Astrocyte (in vitro differentiated cells and primary cell): Measurements from ENCODE around the gene CPED1. TPM values are rescaled to one million over a fixed set of nuclear protein-coding genes. Genes with fewer than 3 reads are reported as not detected.

Experiments
- DNase-seq: peaks from one replicate; pipeline ENCODE4 v3.0.0-alpha.2; 2010; ENCODE audit warnings: low read depth
- FAIRE-seq: peaks from 2 replicates; lab custom pipeline; 2011; peaks lifted over from hg19 to GRCh38; lab: Jason Lieb, UNC
- H2AFZ ChIP-seq: 2 replicates; pipeline ENCODE4 v1.6.0; 2012; ENCODE audit warnings: low read depth, low read length, inconsistent platforms
- H3K27ac ChIP-seq: 2 replicates; pipeline ENCODE4 v1.5.1; 2011; ENCODE audit warnings: low read depth, low read length, inconsistent platforms
- H3K27me3 ChIP-seq: 2 replicates; pipeline ENCODE4 v1.6.0; 2011; ENCODE audit warnings: low read length, inconsistent platforms; ENCODE audit not compliant: insufficient read depth
- H3K36me3 ChIP-seq: 2 replicates; pipeline ENCODE4 v1.5.1; 2011; ENCODE audit warnings: low read length, inconsistent platforms; ENCODE audit not compliant: insufficient read depth
- H3K4me1 ChIP-seq: 2 replicates; pipeline ENCODE4 v1.5.1; 2011; ENCODE audit warnings: low read length, inconsistent platforms; ENCODE audit not compliant: insufficient read depth
- H3K4me2 ChIP-seq: 2 replicates; pipeline ENCODE4 v1.6.0; 2012; ENCODE audit warnings: low read length, inconsistent platforms
- H3K4me3 ChIP-seq: 2 replicates; pipeline ENCODE4 v1.5.1; 2011; ENCODE audit warnings: low read depth, mild to moderate bottlenecking, low read length, inconsistent platforms; ENCODE audit not compliant: insufficient read depth
- H3K79me2 ChIP-seq: 2 replicates; pipeline ENCODE4 v1.6.0; 2012; ENCODE audit warnings: mild to moderate bottlenecking, low read length, inconsistent platforms; ENCODE audit not compliant: insufficient read depth
- H3K9ac ChIP-seq: 2 replicates; pipeline ENCODE4 v1.6.0; 2012; ENCODE audit warnings: mild to moderate bottlenecking, low read length, inconsistent platforms
- H3K9me3 ChIP-seq: 2 replicates; pipeline ENCODE4 v1.5.1; 2012; ENCODE audit warnings: low read depth, mild to moderate bottlenecking, low read length, inconsistent platforms; ENCODE audit not compliant: insufficient read depth
- H4K20me1 ChIP-seq: 2 replicates; pipeline ENCODE4 v1.6.0; 2012; ENCODE audit warnings: low read length, inconsistent platforms; ENCODE audit not compliant: insufficient read depth
- H3K27ac Mint-ChIP-seq: one replicate; pipeline ENCODE4 v1.8.0; 2021; ENCODE audit warnings: mild to moderate bottlenecking, mixed read lengths; ENCODE audit not compliant: unreplicated experiment
- H3K27me3 Mint-ChIP-seq: one replicate; pipeline ENCODE4 v1.8.0; 2021; ENCODE audit warnings: low read depth, mixed read lengths; ENCODE audit not compliant: unreplicated experiment
- H3K36me3 Mint-ChIP-seq: one replicate; pipeline ENCODE4 v1.8.0; 2021; ENCODE audit warnings: low read depth, mixed read lengths; ENCODE audit not compliant: unreplicated experiment
- H3K4me1 Mint-ChIP-seq: one replicate; pipeline ENCODE4 v1.8.0; 2021; ENCODE audit warnings: low read depth, mixed read lengths; ENCODE audit not compliant: unreplicated experiment
- H3K4me3 Mint-ChIP-seq: one replicate; pipeline ENCODE4 v1.8.0; 2021; ENCODE audit warnings: mild to moderate bottlenecking, moderate library complexity, mixed read lengths; ENCODE audit not compliant: unreplicated experiment
- H3K9me3 Mint-ChIP-seq: one replicate; pipeline ENCODE4 v1.8.0; 2021; ENCODE audit warnings: mild to moderate bottlenecking, mixed read lengths; ENCODE audit not compliant: unreplicated experiment
- EZH2 ChIP-seq: IDR thresholded peaks from 2 replicates; pipeline ENCODE4 v1.6.1; 2012; ENCODE audit warnings: mild to moderate bottlenecking, low read length, inconsistent platforms; ENCODE audit not compliant: insufficient read depth
- total RNA-seq: library from RNA; stranded (reverse); gene quantifications from 2 replicates; pipeline ENCODE4 v1.2.1, GENCODE V29; 2021
- TF ChIP-seq, protein P1 (sequence below): IDR thresholded peaks from 2 replicates; pipeline ENCODE4 v1.5.1; 2011; ENCODE audit warnings: low read depth, mild to moderate bottlenecking, inconsistent platforms, low read length, moderate library complexity; ENCODE audit not compliant: insufficient read depth

The CPED1 gene
- total RNA-seq, 1 donor from 2014 or later: 6.1 TPM

DNA sequence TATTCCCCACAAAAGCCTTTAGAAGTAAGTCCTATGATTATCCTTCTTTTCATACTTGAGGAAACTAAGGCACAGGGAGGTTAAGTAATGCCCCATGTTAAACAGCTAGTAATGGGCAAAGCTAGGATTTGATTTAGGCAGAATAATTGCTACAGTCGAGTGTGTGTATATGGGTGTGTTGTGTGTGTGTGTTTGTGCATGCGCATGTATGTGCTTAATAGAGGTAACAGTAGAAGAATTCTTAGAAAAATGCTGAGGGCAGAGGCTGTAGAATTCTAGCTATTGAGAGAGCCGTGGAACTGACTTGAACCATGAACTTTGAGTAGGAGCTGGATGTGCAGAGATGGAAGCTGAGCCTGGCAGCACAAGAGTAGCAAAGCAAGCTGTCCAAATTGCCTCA is 208.9 kb downstream of the CPED1 start:
- Mint-ChIP-seq H3K36me3 (no peaks in the 10 kb centered on the region), H3K4me1 (peaks cover 8% of the 10 kb centered on the region), H3K9me3 (no peaks in the 10 kb centered on the region), H3K27ac (no peak overlapping the region), H3K27me3 (peaks cover 2% of the 10 kb centered on the region), H3K4me3 (no peak overlapping the region)
- Histone ChIP-seq H3K4me2 (no peak overlapping the region), H3K27me3 (no peaks in the 10 kb centered on the region), H4K20me1 (no peaks in the 10 kb centered on the region), H3K4me1 (no peaks in the 10 kb centered on the region), H2AFZ (no peak overlapping the region), H3K79me2 (no peaks in the 10 kb centered on the region), H3K27ac (no peak overlapping the region), H3K9ac (no peak overlapping the region), H3K36me3 (no peaks in the 10 kb centered on the region), H3K9me3 (no peaks in the 10 kb centered on the region), H3K4me3 (no peak overlapping the region)
- DNase-seq (no peak), FAIRE-seq (no peak)
- TF ChIP-seq, protein P1, sequence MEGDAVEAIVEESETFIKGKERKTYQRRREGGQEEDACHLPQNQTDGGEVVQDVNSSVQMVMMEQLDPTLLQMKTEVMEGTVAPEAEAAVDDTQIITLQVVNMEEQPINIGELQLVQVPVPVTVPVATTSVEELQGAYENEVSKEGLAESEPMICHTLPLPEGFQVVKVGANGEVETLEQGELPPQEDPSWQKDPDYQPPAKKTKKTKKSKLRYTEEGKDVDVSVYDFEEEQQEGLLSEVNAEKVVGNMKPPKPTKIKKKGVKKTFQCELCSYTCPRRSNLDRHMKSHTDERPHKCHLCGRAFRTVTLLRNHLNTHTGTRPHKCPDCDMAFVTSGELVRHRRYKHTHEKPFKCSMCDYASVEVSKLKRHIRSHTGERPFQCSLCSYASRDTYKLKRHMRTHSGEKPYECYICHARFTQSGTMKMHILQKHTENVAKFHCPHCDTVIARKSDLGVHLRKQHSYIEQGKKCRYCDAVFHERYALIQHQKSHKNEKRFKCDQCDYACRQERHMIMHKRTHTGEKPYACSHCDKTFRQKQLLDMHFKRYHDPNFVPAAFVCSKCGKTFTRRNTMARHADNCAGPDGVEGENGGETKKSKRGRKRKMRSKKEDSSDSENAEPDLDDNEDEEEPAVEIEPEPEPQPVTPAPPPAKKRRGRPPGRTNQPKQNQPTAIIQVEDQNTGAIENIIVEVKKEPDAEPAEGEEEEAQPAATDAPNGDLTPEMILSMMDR: no peak
- no peak for TF ChIP-seq EZH2

DNA sequence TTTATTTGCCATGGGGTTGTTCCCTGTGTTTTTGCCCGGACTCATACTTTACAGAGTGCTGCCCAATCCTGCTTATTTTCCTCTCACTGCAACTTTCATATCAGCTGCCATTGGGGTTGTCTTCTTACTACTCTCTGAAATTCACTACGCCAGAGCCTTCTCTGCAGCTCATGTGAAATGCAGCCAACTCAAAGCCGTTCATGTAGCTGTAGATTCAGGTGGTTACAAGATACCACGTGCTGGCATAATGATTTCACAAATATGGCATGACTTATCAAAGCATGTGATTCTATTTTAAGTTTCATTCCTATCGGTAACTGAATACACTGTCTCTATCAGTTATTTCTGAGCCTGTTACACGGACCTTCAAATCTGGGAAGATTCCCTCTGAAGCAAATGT is 210.0 kb downstream of the CPED1 start:
- Histone ChIP-seq H4K20me1 (no peaks in the 10 kb centered on the region), H3K9me3 (no peaks in the 10 kb centered on the region), H3K27me3 (no peaks in the 10 kb centered on the region), H3K9ac (no peak overlapping the region), H3K79me2 (no peaks in the 10 kb centered on the region), H3K36me3 (no peaks in the 10 kb centered on the region), H3K4me3 (no peak overlapping the region), H3K4me2 (no peak overlapping the region), H3K27ac (no peak overlapping the region), H3K4me1 (no peaks in the 10 kb centered on the region), H2AFZ (no peak overlapping the region)
- Mint-ChIP-seq H3K36me3 (no peaks in the 10 kb centered on the region), H3K4me1 (peaks cover 8% of the 10 kb centered on the region), H3K9me3 (no peaks in the 10 kb centered on the region), H3K27me3 (peaks cover 2% of the 10 kb centered on the region), H3K27ac (no peak overlapping the region), H3K4me3 (no peak overlapping the region)
- no peak for FAIRE-seq
- no peak for DNase-seq
- TF ChIP-seq, protein P1: no peak

DNA sequence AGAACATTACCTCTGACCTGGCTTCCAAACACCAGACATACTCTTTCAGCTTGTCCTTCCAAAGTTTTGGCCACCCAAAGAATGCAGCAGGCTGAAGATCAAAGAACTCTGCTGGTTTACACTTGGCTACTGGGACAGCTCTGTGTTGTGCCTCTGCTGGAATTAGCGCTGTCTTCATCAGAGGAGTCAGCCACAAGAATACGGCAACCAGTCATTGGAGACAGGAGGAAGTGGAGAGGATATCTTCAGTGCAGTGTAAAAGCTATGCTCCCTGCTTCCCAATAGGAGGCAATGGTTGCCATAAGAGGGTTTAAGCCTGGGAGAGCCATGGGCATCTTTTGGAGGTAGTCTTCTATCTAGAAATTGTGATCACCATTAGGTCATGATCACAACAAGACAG is 213.6 kb downstream of the CPED1 start:
- no peaks in the 10 kb centered on the region for H3K4me1 ChIP-seq
- no peak overlapping the region for H3K27ac ChIP-seq
- Mint-ChIP-seq H3K36me3 (no peaks in the 10 kb centered on the region), H3K4me3 (no peak overlapping the region), H3K27ac (no peak overlapping the region), H3K9me3 (no peaks in the 10 kb centered on the region), H3K4me1 (no peaks in the 10 kb centered on the region), H3K27me3 (peaks cover 2% of the 10 kb centered on the region)
- H3K27me3 ChIP-seq: no peaks in the 10 kb centered on the region
- no peak overlapping the region for H3K4me3 ChIP-seq
- no peak for FAIRE-seq
- no peaks in the 10 kb centered on the region for H3K79me2 ChIP-seq
- H2AFZ ChIP-seq: no peak overlapping the region
- TF ChIP-seq, protein P1: no peak
- TF ChIP-seq EZH2: no peak
- H4K20me1 ChIP-seq: no peaks in the 10 kb centered on the region
- no peak for DNase-seq
- H3K36me3 ChIP-seq: no peaks in the 10 kb centered on the region
- no peaks in the 10 kb centered on the region for H3K9me3 ChIP-seq
- H3K9ac ChIP-seq: no peak overlapping the region
- no peak overlapping the region for H3K4me2 ChIP-seq
